ENCODE results near the gene CHMP4A.
"Not testable (repeated sequence)": the region's sequence is repeated elsewhere in the genome, so short reads cannot be mapped to it uniquely, and the experiment has no call there.

The CHMP4A gene

GRCh38 chr14:24222987-24223386 lies 9.7 kb upstream of the CHMP4A start:
- DNase-seq (ENCODE audit: low spot score): not testable (repeated sequence)

GRCh38 chr14:24219521-24219920 lies 6.2 kb upstream of the CHMP4A start:
- DNase-seq (ENCODE audit: low spot score): no peak

GRCh38 chr14:24219080-24219479 lies 5.8 kb upstream of the CHMP4A start:
- DNase-seq (ENCODE audit: low spot score): no peak

GRCh38 chr14:24216876-24217275 lies 3.6 kb upstream of the CHMP4A start:
- not testable (repeated sequence) for DNase-seq (ENCODE audit: low spot score)

GRCh38 chr14:24216345-24216699 lies 3.0 kb upstream of the CHMP4A start:
- DNase-seq (ENCODE audit: low spot score): no peak

- peak; percentile 90 for DNase-seq (ENCODE audit: low spot score)
These were observed 2.4 kb upstream of the CHMP4A start, which contains the start of gene MDP1 for GRCh38 chr14:24215495-24216344. Gene MDP1 (minus strand): TSS chr14:24216066. CDS start chr14:24215955, 111 bp downstream.

GRCh38 chr14:24213866-24214662 lies 776 bp upstream of the CHMP4A start:
- DNase-seq (ENCODE audit: low spot score): no peak

GRCh38 chr14:24211311-24211710 lies 2.0 kb downstream of the CHMP4A start:
- DNase-seq (ENCODE audit: low spot score): no peak

GRCh38 chr14:24207625-24208024 lies 5.7 kb downstream of the CHMP4A start:
- DNase-seq (ENCODE audit: low spot score): no peak

- DNase-seq (ENCODE audit: low spot score): no peak
These were observed 6.2 kb downstream of the CHMP4A start for GRCh38 chr14:24207104-24207551.

GRCh38 chr14:24206260-24207103 lies 6.8 kb downstream of the CHMP4A start:
- no peak for DNase-seq (ENCODE audit: low spot score)

- no peak for DNase-seq (ENCODE audit: low spot score)
These were observed 8.8 kb downstream of the CHMP4A start for GRCh38 chr14:24204163-24205146.

GRCh38 chr14:24203249-24203886 lies 9.9 kb downstream of the CHMP4A start:
- DNase-seq (ENCODE audit: low spot score): not testable (repeated sequence)

- not testable (repeated sequence) for DNase-seq (ENCODE audit: low spot score)
These were observed 10.8 kb downstream of the CHMP4A start for GRCh38 chr14:24202538-24202937.

GRCh38 chr14:24198814-24199524 lies 14.3 kb downstream of the CHMP4A start:
- DNase-seq (ENCODE audit: low spot score): no peak

GRCh38 chr14:24197056-24197450 lies 16.2 kb downstream of the CHMP4A start:
- no peak for DNase-seq (ENCODE audit: low spot score)

- no peak for DNase-seq (ENCODE audit: low spot score)
These were observed 16.9 kb downstream of the CHMP4A start for GRCh38 chr14:24196071-24197055.
